Sciatic nerve (tissue), 2 donors: ENCODE results near the gene POLN. TPM values are rescaled to one million over a fixed set of nuclear protein-coding genes. Genes with fewer than 3 reads are reported as not detected.

Source experiments
- ATAC-seq: fragments of 200-7000 bp; cut with Tn5 transposase; one replicate; pipeline ENCODE4 v1.9.1; 2020; ENCODE audit warnings: mild to moderate bottlenecking, moderate library complexity
- DNase-seq: peaks from one replicate; pipeline ENCODE4 v3.0.0-alpha.2; 2020; ENCODE audit warnings: low spot score
- intact Hi-C: fragments of 100-400 bp; cut with DNase I; formaldehyde crosslinking; loops from one replicate; pipeline ENCODE4 v1.14.2; 2022
- total RNA-seq: library from RNA; stranded (reverse); fragmentation: NEBNext Ultra II Directional; extraction: Animal tissue kit (Norgen Biotek cat#: 25700); gene quantifications from one replicate; pipeline ENCODE4 v1.2.1, GENCODE V29; 2021
- donor health status: DM: no; HTN: no; CAD: no.
- donor health status: DM: no; HTN: no; CAD: no.

The POLN gene
- total RNA-seq, 1 donor from 2014 or later = 7.7 TPM

DNA sequence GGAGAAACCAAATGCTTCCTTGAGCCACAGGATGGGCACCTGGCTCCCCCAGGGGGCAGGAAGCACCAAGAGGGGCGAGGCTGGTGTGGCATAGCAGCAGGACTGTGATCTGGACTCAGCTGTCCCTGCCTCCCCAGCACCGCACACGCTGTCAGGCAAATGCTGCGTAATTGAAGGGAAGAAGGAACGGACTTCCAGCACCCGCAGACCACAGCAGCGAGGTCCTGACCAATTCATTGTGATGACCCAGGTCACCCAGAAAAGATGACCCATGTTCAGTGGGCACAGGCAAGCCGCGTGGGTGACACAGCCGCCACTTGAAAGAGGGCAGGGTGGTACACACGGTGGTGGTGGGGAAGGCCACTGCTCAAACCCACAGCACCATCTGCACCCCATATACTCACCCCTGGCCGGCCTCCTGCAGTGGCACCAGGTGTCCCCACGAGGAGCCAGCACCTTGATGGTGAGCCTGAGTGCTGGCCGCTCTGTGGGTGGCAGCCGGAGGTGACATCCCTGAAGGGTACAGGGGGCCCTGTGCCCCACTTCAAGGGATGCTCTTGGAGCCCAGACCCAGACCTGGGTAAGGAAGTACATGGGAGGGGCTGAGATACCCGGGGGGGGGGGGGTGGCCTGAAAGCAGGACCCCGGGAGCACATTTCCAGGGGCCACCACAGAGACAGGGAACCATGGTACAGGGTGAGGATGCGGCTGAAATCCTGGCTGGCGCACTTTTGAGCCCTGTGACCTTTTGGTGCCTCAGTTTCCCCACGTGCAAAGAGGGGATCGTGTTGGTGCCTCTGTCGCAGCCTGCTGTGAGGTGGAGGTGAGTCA is 171.3 kb downstream of the POLN start:
- no peak for DNase-seq
- ATAC-seq = no peak
- intact Hi-C loops = no loop called here

DNA sequence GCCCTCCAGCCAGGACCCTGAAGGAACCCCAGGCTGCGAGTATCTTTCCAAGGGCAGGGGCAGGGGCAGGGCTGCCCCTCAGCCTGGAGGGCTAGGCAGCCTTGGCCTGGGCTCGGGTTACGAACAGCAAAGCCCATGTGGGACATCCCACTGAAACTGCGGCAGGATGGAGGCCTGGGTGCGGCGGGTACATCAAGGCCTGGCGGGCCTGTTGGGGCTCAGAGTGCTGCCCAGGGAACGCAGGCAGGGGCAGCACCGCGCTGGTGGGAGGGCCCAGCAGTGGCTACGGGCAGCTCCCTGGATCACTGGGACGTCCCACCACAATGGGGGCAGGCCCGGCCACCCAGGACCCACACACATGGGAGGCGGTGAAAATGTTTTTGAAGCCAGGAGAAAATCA is 171.9 kb downstream of the POLN start:
- DNase-seq (no peak), ATAC-seq (no peak)
- intact Hi-C loops = no loop called here

DNA sequence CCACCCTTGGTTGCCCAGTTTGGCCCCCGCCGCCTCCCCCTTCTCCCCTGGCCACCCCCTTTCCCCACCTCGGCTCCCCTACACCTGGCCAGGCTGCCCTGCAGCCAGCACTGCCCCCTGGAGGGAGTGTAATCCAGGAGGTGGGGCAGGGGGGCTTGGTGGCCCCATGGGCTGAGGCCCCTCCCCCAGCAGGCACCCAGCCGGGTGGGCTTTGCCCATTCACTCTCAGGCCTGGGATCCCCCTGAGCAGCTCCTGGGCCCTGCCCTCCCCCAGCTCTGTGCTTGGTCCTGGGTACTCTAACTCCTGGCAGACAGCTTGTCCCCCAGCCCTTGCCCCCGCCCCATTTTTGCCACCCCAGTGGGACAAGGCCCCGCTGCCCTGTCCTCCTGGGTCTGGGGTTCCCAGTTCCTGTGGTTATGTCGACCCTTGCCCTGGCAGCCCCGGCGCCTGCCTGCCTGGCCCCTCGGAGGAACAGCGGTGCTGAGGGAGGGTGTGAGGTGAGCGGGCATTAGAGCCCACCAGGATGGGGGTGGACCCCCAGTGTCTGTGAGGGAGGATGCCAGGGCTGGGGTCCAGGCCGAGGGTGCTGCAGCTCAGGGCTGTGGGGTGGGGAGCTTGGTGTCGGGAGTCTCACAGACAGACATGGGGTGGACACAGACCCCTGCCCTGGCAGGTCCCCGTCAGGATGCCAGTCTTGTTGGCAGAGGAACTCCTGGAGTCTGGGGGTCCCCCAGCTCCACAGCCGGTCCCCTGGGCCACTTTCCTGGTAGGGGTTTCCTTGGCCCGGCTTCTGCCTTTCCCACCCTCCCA is 172.6 kb downstream of the POLN start:
- DNase-seq (no peak), ATAC-seq (no peak)
- intact Hi-C loops = no loop called here

DNA sequence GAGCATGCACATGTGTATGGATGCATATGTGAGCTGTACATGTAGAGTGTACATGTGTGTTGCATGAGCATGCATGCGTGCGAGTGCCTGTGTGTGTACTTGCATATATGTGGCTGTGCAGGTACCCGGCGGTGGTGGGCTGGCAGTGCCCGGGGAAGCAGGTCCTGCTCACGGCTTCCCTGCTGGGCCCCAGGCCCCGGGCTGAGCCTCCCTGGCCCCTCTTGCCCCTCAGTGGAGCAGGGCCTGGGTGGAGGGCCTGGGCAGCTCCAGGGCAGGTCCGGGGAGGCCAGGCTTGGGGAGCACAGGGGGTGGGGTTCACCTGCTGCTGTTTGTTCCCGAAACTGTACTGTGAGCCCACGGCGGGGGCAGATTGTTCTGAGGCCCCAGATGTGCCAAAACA is 173.4 kb downstream of the POLN start:
- ATAC-seq (no peak), DNase-seq (no peak)
- intact Hi-C loops = no loop called here

DNA sequence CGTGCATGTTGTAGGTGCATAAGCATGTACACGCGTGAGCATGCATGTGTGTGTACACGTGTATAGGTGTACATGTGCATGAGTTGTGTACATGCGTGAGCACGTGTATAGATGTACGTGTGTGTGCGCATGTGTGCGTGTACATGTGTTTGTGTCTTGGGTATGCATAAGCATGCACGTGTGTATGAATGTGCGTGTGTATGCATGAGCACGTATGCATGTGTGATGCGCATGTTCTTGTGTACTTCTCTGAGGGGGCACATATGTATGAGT is 173.8 kb downstream of the POLN start:
- ATAC-seq = no peak
- DNase-seq = no peak
- intact Hi-C loops = no loop called here

DNA sequence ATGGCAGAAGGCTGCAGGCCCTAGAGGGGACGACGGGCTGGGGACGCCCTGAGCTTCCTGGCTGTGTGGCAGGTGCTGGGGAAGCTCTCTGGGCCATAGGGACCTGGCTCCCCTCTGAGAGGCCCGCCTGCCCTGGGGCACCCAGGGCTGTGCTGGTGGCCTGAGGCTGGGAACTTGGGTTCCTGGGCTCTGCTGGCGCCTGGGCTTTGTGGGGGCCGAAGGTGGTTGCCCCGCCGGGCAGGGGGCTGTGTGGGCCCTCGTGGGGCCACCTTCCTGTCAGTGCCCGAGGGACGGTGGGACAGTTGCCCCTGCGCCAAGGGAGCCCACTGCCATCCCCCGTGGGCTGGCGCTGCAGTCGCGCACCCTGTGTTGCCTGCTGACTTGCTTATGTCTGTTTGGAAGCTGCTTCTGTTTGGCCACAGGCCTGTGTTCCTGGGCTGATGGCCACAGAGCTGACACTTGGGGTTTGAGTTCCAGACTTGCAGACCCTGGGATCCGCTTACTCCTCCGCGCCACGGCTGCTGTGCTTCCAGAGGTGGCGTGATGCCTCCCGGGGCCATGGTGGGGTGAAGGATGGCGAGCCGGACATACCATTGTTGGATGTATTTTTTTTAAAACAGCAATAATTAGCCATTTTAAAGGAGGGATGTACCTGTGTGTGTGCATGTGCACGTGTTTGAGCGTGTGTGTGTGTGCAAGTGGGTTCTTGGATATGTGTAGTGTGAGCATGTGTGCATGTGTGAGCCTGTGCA is 174.3 kb downstream of the POLN start:
- intact Hi-C loops = no loop called here
- ATAC-seq (no peak), DNase-seq (no peak)

DNA sequence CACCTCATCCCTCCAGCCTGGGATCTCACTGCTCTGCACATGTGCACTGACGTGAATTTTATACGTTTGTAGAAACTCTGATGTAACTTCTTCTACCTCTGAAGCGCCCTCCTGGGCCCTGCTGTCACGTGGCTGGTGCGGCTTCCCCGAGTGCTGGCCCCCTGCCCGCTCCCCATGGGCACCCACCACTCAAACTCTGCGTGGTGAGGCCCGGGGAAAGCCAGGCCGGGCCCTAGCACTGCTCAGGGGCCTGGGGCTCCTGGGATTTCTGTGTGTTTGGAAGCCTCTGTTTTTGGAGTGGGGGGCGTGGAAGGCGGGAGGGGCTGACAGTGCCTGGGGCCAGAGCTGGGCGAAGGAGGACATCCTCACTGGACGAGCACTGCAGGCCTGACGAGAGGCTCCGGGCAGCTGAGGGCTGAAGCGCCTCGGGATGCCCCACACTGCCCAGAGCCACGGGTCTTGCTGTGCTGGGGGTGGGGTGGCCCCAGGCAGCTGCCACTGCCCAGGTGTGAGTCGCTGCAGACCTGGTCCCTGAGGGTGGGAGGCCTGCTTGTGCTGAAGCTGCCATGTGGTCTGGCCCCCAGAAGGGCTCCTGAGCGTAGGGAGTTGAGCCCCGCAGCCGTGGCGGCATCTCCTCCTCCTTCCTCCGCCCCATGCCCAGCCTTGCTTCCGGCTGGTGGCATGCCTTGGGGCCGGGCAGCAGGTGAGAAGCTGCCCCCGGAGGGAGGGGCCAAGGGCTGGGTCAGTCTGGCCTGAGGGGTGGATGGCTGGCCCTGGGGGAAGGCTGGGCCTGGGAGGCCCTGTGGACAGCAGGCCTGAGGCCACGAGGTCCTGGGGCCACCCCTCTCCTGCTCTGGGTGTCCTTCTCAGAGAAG is 175.1 kb downstream of the POLN start:
- DNase-seq (no peak), ATAC-seq (no peak)
- intact Hi-C loops = no loop called here

DNA sequence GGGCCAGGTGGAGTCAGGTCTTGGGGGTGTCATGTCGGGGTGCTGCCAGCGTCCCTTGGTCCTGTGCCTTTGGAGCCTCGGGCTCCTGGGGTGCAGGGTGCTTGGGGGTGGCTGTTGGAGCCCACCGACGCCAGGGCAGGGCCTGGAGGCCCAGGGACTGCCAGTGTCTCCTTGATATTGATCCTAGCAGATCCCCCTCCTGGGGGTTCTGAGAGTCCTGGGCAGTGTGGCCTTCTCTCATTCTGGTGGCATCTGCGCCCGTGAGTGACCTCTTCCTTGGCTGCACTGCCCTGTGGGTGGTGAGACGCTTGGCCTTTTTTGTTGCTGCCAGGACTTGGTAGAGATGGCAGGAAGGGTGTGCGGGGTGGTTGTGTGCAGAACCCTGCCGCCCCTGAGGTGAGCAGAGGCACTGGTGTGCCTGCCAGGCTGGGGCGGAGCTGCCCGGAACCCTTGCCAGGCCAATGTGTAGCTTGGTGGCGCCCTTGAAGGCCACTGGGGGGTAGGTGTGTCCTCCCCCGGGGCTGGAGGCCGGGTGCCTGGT is 175.8 kb downstream of the POLN start:
- ATAC-seq (no peak), DNase-seq (no peak)
- intact Hi-C loops = no loop called here

DNA sequence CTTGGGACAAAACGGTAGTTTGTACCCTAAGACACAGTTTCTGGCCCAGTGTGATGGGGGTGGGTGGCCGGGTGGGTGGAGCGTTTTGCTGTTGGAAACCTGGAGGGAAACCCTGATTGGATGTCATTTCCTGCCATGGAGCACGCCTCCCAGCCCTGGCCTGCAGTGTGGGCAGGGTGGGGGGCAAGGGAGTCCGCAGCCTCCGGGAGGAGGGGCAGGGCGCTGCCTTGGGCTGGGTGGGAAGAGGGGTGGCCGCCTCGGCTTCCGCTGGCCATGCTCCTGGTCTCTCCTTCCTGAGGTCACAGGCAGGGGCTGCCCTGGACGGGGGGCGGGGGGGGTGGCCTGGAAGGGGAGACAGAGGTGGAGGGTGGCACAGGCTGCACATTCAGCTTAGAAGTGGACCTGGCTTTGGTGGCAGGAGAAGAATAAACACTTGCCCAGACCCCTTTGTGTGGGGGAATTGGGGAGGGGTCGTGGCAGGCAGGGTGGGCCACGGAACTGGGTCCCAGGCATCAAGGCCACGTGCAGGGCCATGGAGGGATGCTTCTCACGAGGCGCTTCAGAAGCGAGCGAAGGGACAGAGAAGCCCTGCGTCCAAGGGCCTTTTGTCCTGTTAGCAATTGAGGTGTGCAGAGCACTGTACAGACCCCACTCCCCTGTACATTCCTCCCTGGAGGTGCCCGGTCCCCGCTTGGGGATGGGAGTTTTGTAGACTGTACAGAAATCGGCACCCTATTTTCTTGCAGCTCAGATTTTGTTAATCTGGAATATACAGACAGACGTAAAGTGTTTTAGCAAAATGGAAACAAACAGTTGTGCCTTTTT is 176.6 kb downstream of the POLN start:
- intact Hi-C loops = no loop called here
- ATAC-seq = no peak
- no peak for DNase-seq

DNA sequence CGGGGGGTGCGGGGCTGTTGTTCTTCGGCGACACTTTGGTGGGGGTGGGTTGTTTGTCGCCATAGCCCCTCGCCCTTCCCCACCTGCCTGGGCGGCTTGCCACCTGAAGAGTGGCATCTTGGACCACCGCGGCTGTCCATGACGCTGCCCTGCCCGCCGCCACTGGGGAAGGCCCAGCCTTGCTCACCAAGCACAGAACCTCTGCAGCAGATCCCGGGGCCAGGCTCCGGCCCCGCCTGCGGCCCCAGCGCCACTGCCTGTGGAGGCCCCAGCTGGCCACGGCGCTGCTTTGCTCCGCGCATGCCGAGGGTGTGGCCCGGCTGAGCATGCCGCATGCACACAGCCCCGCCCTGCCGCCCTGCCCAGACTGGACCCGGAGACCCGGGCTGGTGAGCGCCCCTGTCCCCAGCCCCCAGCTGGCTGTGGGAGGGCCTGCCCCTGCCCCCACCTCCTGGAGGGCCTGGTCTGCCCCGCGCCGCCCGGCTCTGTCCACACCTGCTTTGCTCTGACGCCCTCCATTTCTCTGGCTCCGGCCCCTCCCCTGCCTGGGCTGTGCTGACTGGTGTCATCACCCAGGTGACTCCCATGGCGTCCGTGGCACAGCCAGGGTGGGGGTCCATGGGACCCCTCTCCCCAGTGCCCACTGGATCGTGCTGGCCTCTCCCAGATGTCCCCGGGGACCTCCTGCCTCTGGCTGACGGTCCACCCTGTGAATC is 177.5 kb downstream of the POLN start:
- intact Hi-C loops = no loop called here

DNA sequence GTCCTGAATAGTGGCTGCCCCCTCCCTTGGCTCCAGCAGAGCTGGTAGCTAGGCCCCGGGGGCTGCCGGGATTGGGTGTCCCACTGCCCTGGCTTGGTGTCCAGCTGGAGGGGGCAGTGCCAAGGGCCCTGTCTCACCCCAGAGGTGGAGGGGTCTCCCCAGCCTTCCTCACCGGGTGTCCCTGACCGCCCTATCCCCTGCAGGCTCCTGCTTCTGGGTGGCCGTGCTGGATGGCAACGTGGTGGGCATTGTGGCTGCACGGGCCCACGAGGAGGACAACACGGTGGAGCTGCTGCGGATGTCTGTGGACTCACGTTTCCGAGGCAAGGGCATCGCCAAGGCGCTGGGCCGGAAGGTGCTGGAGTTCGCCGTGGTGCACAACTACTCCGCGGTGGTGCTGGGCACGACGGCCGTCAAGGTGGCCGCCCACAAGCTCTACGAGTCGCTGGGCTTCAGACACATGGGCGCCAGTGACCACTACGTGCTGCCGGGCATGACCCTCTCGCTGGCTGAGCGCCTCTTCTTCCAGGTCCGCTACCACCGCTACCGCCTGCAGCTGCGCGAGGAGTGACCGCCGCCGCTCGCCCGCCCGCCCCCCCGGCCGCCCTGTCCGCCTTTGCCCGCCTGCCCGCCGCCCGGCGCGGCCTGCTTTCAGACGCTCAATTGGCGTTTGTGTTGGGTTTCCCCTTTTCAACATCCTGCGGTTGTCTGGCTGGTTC is 178.2 kb downstream of the POLN start:
- ATAC-seq (no peak), DNase-seq (no peak)
- intact Hi-C loops = no loop called here

More for the DNA sequence above, 177.5 kb downstream of the POLN start:
- ATAC-seq (no peak), DNase-seq (no peak)

DNA sequence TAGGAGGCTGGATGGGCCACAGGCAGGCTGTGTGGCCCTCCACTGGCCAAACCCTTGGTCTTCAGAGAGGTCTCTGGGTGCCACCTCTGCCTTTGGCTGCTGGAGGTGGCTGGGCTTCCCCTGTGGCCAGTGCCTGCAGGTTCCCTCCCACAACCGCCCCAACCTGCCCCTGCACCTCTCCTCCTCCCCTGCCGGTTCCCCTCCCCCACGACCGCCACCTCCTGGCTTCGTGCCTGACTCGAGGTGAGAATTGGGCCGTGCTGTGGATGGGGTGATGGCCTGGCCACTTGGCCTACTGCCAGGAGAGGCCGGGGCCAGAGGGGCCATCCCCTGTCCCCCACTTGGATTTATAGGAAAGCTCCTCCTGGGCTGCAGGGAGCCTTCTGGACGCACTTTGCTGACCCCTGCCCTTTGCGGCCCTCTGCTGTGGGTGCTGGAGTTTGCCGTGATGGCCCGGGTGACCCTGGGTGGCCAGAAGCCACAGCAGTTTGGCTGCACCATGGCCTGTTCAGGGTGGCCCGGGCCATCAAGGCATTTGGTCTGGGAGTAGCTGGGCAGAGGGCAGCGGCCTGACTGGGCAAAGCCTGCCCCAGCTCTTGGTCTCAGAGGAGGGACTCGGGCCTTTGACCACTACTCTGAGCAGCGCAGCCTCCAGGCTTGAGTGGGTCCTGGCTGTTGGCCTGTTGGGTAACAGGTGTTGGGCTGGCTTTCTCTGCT is 179.0 kb downstream of the POLN start:
- DNase-seq = no peak
- intact Hi-C loops = no loop called here
- ATAC-seq = no peak

DNA sequence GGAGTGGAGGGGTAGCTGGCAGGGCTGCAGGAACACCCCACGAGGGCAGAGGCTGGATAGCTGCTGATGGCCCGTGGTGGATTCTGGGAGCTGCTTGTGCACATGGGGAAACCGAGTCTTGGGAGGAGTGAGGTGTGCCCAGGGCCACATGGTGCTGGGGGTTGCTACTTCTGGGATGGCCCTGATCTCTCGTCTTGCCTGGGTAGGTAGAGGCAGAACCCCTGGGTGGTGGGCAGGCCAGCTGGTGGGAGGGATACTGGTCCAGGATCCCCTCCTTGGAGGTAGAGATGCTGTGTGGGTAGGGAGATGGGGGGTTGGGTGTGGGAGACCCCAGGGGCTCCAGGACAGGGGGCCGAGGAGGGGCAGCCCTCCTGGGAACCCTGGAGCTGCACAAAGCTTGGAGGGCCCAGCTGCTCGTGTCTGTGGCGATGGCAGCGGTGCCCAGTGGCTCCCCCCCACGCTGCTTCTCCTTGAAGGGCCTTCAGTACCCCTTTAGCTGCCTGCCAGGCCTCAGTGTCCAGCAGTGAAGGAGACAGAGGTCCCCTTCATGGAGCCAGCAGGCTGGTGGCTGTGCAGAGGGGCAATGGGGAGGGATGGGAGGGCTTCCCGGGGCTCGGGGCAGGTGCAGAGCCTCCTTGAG is 179.6 kb downstream of the POLN start:
- no peak for ATAC-seq
- no peak for DNase-seq
- intact Hi-C loops = no loop called here

DNA sequence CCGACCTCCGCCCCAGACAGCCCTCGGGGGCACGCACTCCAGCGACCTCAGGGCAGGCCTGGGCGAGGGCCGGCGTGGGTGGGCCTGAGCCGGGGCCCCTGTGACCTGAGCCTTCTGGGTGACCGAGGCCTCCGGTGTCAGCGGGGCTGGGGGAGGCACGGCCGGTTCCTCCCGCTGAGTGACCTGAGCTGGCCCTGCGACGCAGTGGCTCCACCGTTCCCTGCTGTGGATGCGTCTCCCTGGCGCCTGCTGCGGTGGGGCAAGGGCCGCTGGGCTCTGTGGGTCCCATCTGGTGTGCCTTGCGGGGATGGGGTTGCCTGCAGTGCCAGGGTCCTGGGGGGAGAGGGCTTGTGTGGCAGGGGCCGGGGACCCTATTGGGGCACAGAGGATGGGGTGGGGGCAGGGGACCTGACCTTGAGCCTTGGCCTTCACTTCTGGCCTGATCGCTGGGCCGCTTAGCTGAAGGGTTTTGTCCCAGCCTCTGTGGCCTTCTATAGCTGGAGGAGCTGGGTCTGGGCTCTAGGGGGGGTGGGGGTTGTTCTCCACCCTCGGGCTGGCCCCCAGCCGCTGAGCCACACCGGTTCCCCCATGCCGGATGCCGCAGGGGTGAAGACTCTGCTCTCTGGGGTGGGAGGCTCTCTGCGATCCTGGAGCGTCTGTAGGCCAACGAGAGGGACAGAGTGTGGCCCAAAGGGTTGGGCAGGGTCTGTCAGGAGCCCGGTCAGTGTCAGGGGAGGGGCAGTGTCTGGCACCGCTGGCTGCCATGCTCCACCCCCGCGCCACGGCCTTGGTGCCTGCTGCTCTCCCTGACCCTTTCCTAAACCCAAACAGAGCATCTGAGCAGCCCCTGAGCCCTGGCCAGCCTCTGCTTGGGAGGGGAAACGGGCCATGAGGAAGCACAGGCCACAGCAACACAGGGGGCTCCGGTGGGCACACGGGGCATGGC is 180.5 kb downstream of the POLN start:
- intact Hi-C loops = no loop called here

More for the DNA sequence above, 180.5 kb downstream of the POLN start:
- DNase-seq (no peak), ATAC-seq (no peak)
